Measurements from ENCODE around the gene ZNF681. TPM values are rescaled to one million over a fixed set of nuclear protein-coding genes. Genes with fewer than 3 reads are reported as not detected.
"Not testable (repeated sequence)": the region's sequence is repeated elsewhere in the genome, so short reads cannot be mapped to it uniquely, and the experiment has no call there.

Gene ZNF681
- total RNA-seq, 2 donors from 2014 or later: 3.1 TPM

- intact Hi-C loops (cut with DNase I, micrococcal nuclease): no loop called here
- no peak for DNase-seq
- ATAC-seq: no peak
These were observed 18.0 kb upstream of the ZNF681 start for GRCh38 chr19:23776507-23777205.

- ATAC-seq (no peak), DNase-seq (no peak)
- intact Hi-C loops (cut with DNase I, micrococcal nuclease): no loop called here
These were observed 15.9 kb upstream of the ZNF681 start for GRCh38 chr19:23774524-23774971.

- ATAC-seq (no peak), DNase-seq (no peak)
- intact Hi-C loops (cut with DNase I, micrococcal nuclease): no loop called here
These were observed 15.4 kb upstream of the ZNF681 start for GRCh38 chr19:23774106-23774505.

- peak; percentile 5 for ATAC-seq
- DNase-seq: no peak
- intact Hi-C loops (cut with DNase I, micrococcal nuclease): no loop called here
These were observed 14.0 kb upstream of the ZNF681 start for GRCh38 chr19:23772675-23773063.

- DNase-seq (no peak), ATAC-seq (peak; percentile 82)
- intact Hi-C loops (cut with DNase I, micrococcal nuclease): no loop called here
These were observed 13.3 kb upstream of the ZNF681 start for GRCh38 chr19:23771761-23772674.

GRCh38 chr19:23771316-23771715, 12.6 kb upstream of the ZNF681 start:
- no peak for DNase-seq
- no peak for ATAC-seq
- intact Hi-C loops (cut with DNase I, micrococcal nuclease): no loop called here

- DNase-seq: no peak
- no peak for ATAC-seq
These were observed 12.1 kb upstream of the ZNF681 start for GRCh38 chr19:23770672-23771250.

GRCh38 chr19:23769691-23770468, 11.2 kb upstream of the ZNF681 start:
- intact Hi-C loops (cut with DNase I, micrococcal nuclease): no loop called here
- no peak for DNase-seq
- ATAC-seq: no peak

More at GRCh38 chr19:23770672-23771250, 12.1 kb upstream of the ZNF681 start:
- intact Hi-C loops (cut with DNase I, micrococcal nuclease): no loop called here

GRCh38 chr19:23766951-23767350, 8.3 kb upstream of the ZNF681 start:
- ATAC-seq (no peak), DNase-seq (no peak)
- intact Hi-C loops (cut with DNase I, micrococcal nuclease): no loop called here

GRCh38 chr19:23764781-23765180, 6.1 kb upstream of the ZNF681 start:
- intact Hi-C loops (cut with DNase I, micrococcal nuclease): no loop called here
- no peak for ATAC-seq
- DNase-seq: no peak

GRCh38 chr19:23762884-23763711, 4.4 kb upstream of the ZNF681 start:
- intact Hi-C loops (cut with DNase I, micrococcal nuclease): no loop called here
- DNase-seq: peak; percentile 91 to 95
- peak; percentile 82 for ATAC-seq

GRCh38 chr19:23762548-23762883, 3.8 kb upstream of the ZNF681 start:
- ATAC-seq (peak; percentile 7), DNase-seq (no peak)
- intact Hi-C loops (cut with DNase I, micrococcal nuclease): no loop called here

- ATAC-seq; DNase-seq; intact Hi-C loops (cut with DNase I, micrococcal nuclease): not testable (repeated sequence)
These were observed 1.6 kb upstream of the ZNF681 start for GRCh38 chr19:23760326-23760725.

GRCh38 chr19:23743633-23744232, 15.0 kb downstream of the ZNF681 start:
- intact Hi-C loops (cut with DNase I, micrococcal nuclease); ATAC-seq; DNase-seq: not testable (repeated sequence)

GRCh38 chr19:23730729-23731465, 27.8 kb downstream of the ZNF681 start:
- ATAC-seq; intact Hi-C loops (cut with DNase I, micrococcal nuclease): not testable (repeated sequence)

GRCh38 chr19:23724161-23724560, 34.5 kb downstream of the ZNF681 start:
- DNase-seq; intact Hi-C loops (cut with DNase I, micrococcal nuclease); ATAC-seq: not testable (repeated sequence)

More at GRCh38 chr19:23730729-23731465, 27.8 kb downstream of the ZNF681 start:
- DNase-seq: not testable (repeated sequence)

GRCh38 chr19:23718802-23719201, 39.9 kb downstream of the ZNF681 start:
- intact Hi-C loops (cut with DNase I, micrococcal nuclease): no loop called here
- ATAC-seq (no peak), DNase-seq (no peak)
